ENCODE data around the gene STRIP2. TPM values are rescaled to one million over a fixed set of nuclear protein-coding genes. Genes with fewer than 3 reads are reported as not detected.

STRIP2 gene
- total RNA-seq, 2 experiments from 2014 or later = 2.1 to 4.3 TPM

GRCh38 chr7:129389829-129390228 lies 44.4 kb upstream of the STRIP2 start:
- H3K4me1 ChIP-seq (ENCODE audit: insufficient read depth, low read length, poor library complexity, severe bottlenecking) = no peaks in the 10 kb centered on the region
- intact Hi-C loops (cut with micrococcal nuclease; ENCODE audit: unreplicated experiment) = no loop called here
- no peaks in the 10 kb centered on the region for H3K9me2 ChIP-seq (ENCODE audit: insufficient read depth, low read length)
- no peaks in the 10 kb centered on the region for H3K9me3 ChIP-seq (ENCODE audit: low read length)
- no peak overlapping the region for H3K27ac ChIP-seq (ENCODE audit: low read depth, low read length, poor library complexity, severe bottlenecking)
- ChIA-PET CTCF (ENCODE audit: unreplicated experiment) (interaction anchor here (0.8 kb wide), 1 partner anchor 9 kb away, joined by 4 read pairs; no protein-coding TSS in a partner anchor), POLR2A (interaction anchor here (0.5 to 1.6 kb wide), 6 partner anchors 9 to 982 kb away, joined by 3 to 7 read pairs (median 3); partner anchors contain the start of gene STRIP2)
- TF ChIP-seq EZH2phosphoT487 (IDR thresholded peaks at IDR 0.05; ENCODE audit: borderline replicate concordance, low read depth, low read length) (no peak), CTCF (conservative IDR thresholded peaks at IDR 0.05; ENCODE audit: low read length) (peak; percentile 42)
- no peak for DNase-seq (ENCODE audit: low spot score)
- no peaks in the 10 kb centered on the region for H3K36me3 ChIP-seq (ENCODE audit: insufficient read depth, low read length)
- H2AFZ ChIP-seq (ENCODE audit: low read length) = no peak overlapping the region
- no peak overlapping the region for H3K4me2 ChIP-seq (ENCODE audit: low read length)
- H3K79me2 ChIP-seq (ENCODE audit: insufficient read depth, low read depth, low read length) = no peaks in the 10 kb centered on the region
- H3K4me3 ChIP-seq (ENCODE audit: low read depth, low read length, poor library complexity, severe bottlenecking) = no peak overlapping the region
- BruUV-seq (replicated peaks) = no TSS peak
- H4K20me1 ChIP-seq (ENCODE audit: insufficient read depth, low read length) = no peaks in the 10 kb centered on the region

GRCh38 chr7:129390314-129390713 lies 43.9 kb upstream of the STRIP2 start:
- H4K20me1 ChIP-seq (ENCODE audit: insufficient read depth, low read length) = no peaks in the 10 kb centered on the region
- ChIA-PET POLR2A (interaction anchor here (1.0 to 1.6 kb wide), 2 partner anchors 10 to 13 kb away, joined by 4 to 7 read pairs; no protein-coding TSS in a partner anchor), CTCF (ENCODE audit: unreplicated experiment) (interaction anchor here (0.8 kb wide), 1 partner anchor 10 kb away, joined by 4 read pairs; no protein-coding TSS in a partner anchor)
- H3K36me3 ChIP-seq (ENCODE audit: insufficient read depth, low read length) = no peaks in the 10 kb centered on the region
- DNase-seq (ENCODE audit: low spot score) = no peak
- no peaks in the 10 kb centered on the region for H3K9me2 ChIP-seq (ENCODE audit: insufficient read depth, low read length)
- intact Hi-C loops (cut with micrococcal nuclease; ENCODE audit: unreplicated experiment) = no loop called here
- H3K9me3 ChIP-seq (ENCODE audit: low read length) = no peaks in the 10 kb centered on the region
- H3K4me1 ChIP-seq (ENCODE audit: insufficient read depth, low read length, poor library complexity, severe bottlenecking) = no peaks in the 10 kb centered on the region
- no peak overlapping the region for H2AFZ ChIP-seq (ENCODE audit: low read length)
- BruUV-seq (replicated peaks) = no TSS peak
- TF ChIP-seq CTCF (conservative IDR thresholded peaks at IDR 0.05; ENCODE audit: low read length) = no peak
- no peak for TF ChIP-seq EZH2phosphoT487 (IDR thresholded peaks at IDR 0.05; ENCODE audit: borderline replicate concordance, low read depth, low read length)
- H3K4me2 ChIP-seq (ENCODE audit: low read length) = no peak overlapping the region
- H3K79me2 ChIP-seq (ENCODE audit: insufficient read depth, low read depth, low read length) = no peaks in the 10 kb centered on the region
- H3K27ac ChIP-seq (ENCODE audit: low read depth, low read length, poor library complexity, severe bottlenecking) = no peak overlapping the region
- no peak overlapping the region for H3K4me3 ChIP-seq (ENCODE audit: low read depth, low read length, poor library complexity, severe bottlenecking)

DNA sequence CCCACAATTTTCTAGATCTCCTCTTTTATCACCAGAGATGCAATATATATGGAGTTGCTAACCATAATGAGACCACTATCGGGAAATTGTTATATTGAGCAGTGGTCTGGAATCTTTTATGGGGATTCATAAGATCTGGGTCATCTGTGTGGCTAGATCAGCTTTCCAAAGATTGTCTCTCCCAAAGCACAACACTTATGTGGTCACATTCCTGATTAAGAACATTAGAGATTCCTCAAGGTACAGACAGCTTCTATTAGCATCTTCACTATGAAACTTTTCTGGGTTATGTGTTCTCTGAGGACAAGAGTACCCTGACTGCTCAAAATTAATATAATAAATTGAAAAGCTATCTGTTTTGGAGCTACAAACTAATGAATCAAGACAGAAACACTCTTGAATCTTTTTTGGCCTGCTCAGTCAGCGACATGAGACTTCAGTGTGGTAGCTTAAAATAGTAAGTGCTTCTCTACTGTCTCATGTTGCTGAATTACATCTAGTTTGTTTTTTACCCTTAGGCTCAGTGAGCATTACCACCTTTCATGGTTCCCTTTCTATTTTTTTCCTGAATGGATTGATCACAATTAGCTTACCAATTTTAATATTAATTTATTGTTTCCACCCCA lies 42.6 kb upstream of the STRIP2 start:
- Histone ChIP-seq H3K27ac (ENCODE audit: low read depth, low read length, poor library complexity, severe bottlenecking) (no peak overlapping the region), H3K79me2 (ENCODE audit: insufficient read depth, low read depth, low read length) (no peaks in the 10 kb centered on the region), H3K4me1 (ENCODE audit: insufficient read depth, low read length, poor library complexity, severe bottlenecking) (no peaks in the 10 kb centered on the region), H3K9me2 (ENCODE audit: insufficient read depth, low read length) (no peaks in the 10 kb centered on the region), H3K4me3 (ENCODE audit: low read depth, low read length, poor library complexity, severe bottlenecking) (no peak overlapping the region), H3K4me2 (ENCODE audit: low read length) (no peak overlapping the region), H2AFZ (ENCODE audit: low read length) (no peak overlapping the region), H3K9me3 (ENCODE audit: low read length) (no peaks in the 10 kb centered on the region), H3K36me3 (ENCODE audit: insufficient read depth, low read length) (no peaks in the 10 kb centered on the region), H4K20me1 (ENCODE audit: insufficient read depth, low read length) (no peaks in the 10 kb centered on the region)
- no peak for DNase-seq (ENCODE audit: low spot score)
- TF ChIP-seq EZH2phosphoT487 (IDR thresholded peaks at IDR 0.05; ENCODE audit: borderline replicate concordance, low read depth, low read length) = no peak
- TF ChIP-seq CTCF (conservative IDR thresholded peaks at IDR 0.05; ENCODE audit: low read length) = no peak
- BruUV-seq (replicated peaks) = no TSS peak
- intact Hi-C loops (cut with micrococcal nuclease; ENCODE audit: unreplicated experiment) = no loop called here
- ChIA-PET POLR2A (interaction anchor here (1.6 kb wide), 2 partner anchors 9 to 43 kb away, joined by 4 to 5 read pairs; partner anchors contain the start of gene STRIP2), CTCF (ENCODE audit: unreplicated experiment) (no interaction called here)

Measured in OCI-LY7 (cell line).